Measurements from ENCODE around the gene NEAT1. TPM values are rescaled to one million over a fixed set of nuclear protein-coding genes. Genes with fewer than 3 reads are reported as not detected.

NEAT1 gene
- total and polyA plus RNA-seq, 9 of the 15 experiments (the other 6 are each of a cell fraction or from before 2014, with no cell fraction given): 20.1 to 389 (median 62.8) TPM

DNA sequence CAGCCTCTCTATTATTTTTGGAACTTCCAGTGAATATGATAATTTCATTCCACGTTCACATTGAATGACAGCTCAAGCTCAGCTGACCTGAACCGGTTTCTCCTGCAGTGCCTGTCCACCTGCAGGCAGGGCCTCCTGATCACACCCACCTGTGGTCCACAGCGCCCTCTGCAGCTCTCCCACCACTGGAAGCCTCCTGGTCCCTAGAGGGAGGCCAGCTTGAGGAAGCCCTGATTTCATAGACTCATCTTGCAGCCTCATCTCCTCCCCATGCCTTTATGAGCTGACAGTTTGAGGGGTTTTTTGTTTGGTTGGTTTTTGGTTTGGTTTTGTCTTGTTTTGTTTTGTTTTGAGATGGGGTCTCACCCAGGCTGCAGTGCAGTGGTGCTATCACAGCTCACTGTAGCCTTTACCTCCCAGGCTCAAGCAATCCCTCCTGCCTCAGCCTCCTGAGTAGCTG, 46.3 kb downstream of the NEAT1 start (continued):
- TF ChIP-seq SNRNP70 (optimal IDR thresholded peaks at IDR 0.05; ENCODE audit: low read depth, low read length): no peak
- TF ChIP-seq TCFL5 (CRISPR knock-in tag; conservative IDR thresholded peaks at IDR 0.05): no peak
- TF ChIP-seq, protein P1, sequence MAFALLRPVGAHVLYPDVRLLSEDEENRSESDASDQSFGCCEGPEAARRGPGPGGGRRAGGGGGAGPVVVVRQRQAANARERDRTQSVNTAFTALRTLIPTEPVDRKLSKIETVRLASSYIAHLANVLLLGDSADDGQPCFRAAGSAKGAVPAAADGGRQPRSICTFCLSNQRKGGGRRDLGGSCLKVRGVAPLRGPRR (CRISPR knock-in tag; IDR thresholded peaks at IDR 0.05): no peak
- TF ChIP-seq, protein P2, sequence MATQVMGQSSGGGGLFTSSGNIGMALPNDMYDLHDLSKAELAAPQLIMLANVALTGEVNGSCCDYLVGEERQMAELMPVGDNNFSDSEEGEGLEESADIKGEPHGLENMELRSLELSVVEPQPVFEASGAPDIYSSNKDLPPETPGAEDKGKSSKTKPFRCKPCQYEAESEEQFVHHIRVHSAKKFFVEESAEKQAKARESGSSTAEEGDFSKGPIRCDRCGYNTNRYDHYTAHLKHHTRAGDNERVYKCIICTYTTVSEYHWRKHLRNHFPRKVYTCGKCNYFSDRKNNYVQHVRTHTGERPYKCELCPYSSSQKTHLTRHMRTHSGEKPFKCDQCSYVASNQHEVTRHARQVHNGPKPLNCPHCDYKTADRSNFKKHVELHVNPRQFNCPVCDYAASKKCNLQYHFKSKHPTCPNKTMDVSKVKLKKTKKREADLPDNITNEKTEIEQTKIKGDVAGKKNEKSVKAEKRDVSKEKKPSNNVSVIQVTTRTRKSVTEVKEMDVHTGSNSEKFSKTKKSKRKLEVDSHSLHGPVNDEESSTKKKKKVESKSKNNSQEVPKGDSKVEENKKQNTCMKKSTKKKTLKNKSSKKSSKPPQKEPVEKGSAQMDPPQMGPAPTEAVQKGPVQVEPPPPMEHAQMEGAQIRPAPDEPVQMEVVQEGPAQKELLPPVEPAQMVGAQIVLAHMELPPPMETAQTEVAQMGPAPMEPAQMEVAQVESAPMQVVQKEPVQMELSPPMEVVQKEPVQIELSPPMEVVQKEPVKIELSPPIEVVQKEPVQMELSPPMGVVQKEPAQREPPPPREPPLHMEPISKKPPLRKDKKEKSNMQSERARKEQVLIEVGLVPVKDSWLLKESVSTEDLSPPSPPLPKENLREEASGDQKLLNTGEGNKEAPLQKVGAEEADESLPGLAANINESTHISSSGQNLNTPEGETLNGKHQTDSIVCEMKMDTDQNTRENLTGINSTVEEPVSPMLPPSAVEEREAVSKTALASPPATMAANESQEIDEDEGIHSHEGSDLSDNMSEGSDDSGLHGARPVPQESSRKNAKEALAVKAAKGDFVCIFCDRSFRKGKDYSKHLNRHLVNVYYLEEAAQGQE (IDR thresholded peaks at IDR 0.05; ENCODE audit: borderline replicate concordance): peak; percentile 98
- TF ChIP-seq, protein P2 (CRISPR knock-in tag; IDR thresholded peaks at IDR 0.05; ENCODE audit: low read depth): no peak
- peak; percentile 40; the same call in 1 of the 2 replicates for TF ChIP-seq EP400 (IDR thresholded peaks at IDR 0.05)
- TF ChIP-seq, protein P3, sequence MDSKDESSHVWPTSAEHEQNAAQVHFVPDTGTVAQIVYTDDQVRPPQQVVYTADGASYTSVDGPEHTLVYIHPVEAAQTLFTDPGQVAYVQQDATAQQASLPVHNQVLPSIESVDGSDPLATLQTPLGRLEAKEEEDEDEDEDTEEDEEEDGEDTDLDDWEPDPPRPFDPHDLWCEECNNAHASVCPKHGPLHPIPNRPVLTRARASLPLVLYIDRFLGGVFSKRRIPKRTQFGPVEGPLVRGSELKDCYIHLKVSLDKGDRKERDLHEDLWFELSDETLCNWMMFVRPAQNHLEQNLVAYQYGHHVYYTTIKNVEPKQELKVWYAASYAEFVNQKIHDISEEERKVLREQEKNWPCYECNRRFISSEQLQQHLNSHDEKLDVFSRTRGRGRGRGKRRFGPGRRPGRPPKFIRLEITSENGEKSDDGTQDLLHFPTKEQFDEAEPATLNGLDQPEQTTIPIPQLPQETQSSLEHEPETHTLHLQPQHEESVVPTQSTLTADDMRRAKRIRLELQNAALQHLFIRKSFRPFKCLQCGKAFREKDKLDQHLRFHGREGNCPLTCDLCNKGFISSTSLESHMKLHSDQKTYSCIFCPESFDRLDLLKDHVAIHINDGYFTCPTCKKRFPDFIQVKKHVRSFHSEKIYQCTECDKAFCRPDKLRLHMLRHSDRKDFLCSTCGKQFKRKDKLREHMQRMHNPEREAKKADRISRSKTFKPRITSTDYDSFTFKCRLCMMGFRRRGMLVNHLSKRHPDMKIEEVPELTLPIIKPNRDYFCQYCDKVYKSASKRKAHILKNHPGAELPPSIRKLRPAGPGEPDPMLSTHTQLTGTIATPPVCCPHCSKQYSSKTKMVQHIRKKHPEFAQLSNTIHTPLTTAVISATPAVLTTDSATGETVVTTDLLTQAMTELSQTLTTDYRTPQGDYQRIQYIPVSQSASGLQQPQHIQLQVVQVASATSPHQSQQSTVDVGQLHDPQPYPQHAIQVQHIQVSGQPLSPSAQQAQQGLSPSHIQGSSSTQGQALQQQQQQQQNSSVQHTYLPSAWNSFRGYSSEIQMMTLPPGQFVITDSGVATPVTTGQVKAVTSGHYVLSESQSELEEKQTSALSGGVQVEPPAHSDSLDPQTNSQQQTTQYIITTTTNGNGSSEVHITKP (IDR thresholded peaks at IDR 0.05; ENCODE audit: partially characterized antibody): peak; percentile 74
- TF ChIP-seq, protein P4, sequence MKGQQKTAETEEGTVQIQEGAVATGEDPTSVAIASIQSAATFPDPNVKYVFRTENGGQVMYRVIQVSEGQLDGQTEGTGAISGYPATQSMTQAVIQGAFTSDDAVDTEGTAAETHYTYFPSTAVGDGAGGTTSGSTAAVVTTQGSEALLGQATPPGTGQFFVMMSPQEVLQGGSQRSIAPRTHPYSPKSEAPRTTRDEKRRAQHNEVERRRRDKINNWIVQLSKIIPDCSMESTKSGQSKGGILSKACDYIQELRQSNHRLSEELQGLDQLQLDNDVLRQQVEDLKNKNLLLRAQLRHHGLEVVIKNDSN (CRISPR knock-in tag; IDR thresholded peaks at IDR 0.05): peak; percentile 54; the same call in 1 of the 2 replicates
- TF ChIP-seq, protein P5, sequence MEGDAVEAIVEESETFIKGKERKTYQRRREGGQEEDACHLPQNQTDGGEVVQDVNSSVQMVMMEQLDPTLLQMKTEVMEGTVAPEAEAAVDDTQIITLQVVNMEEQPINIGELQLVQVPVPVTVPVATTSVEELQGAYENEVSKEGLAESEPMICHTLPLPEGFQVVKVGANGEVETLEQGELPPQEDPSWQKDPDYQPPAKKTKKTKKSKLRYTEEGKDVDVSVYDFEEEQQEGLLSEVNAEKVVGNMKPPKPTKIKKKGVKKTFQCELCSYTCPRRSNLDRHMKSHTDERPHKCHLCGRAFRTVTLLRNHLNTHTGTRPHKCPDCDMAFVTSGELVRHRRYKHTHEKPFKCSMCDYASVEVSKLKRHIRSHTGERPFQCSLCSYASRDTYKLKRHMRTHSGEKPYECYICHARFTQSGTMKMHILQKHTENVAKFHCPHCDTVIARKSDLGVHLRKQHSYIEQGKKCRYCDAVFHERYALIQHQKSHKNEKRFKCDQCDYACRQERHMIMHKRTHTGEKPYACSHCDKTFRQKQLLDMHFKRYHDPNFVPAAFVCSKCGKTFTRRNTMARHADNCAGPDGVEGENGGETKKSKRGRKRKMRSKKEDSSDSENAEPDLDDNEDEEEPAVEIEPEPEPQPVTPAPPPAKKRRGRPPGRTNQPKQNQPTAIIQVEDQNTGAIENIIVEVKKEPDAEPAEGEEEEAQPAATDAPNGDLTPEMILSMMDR (IDR thresholded peaks at IDR 0.05 in 2 of 3, conservative IDR thresholded peaks at IDR 0.05 in 1 of 3; ENCODE audit: insufficient read depth in 2 of 3, low read depth in 1 of 3, low read length in 3 of 3): peak; percentile 90 to 97 (median 96)
- TF ChIP-seq, protein P6, sequence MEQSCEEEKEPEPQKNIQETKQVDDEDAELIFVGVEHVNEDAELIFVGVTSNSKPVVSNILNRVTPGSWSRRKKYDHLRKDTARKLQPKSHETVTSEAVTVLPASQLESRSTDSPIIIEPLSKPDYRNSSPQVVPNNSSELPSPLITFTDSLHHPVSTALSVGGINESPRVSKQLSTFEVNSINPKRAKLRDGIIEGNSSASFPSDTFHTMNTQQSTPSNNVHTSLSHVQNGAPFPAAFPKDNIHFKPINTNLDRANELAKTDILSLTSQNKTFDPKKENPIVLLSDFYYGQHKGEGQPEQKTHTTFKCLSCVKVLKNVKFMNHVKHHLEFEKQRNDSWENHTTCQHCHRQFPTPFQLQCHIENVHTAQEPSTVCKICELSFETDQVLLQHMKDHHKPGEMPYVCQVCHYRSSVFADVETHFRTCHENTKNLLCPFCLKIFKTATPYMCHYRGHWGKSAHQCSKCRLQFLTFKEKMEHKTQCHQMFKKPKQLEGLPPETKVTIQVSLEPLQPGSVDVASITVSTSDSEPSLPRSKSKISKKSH (CRISPR knock-in tag; IDR thresholded peaks at IDR 0.05): no peak

Measured in K562 (cell line).